GM18868 (cell line): ENCODE data around the gene AOX1.
"Not testable (repeated sequence)": the region's sequence is repeated elsewhere in the genome, so short reads cannot be mapped to it uniquely, and the experiment has no call there.

Experiments
- ATAC-seq: cut with Tn5 transposase; IDR thresholded peaks from one replicate; pipeline ENCODE4 v1.9.1; 2021; ENCODE audit warnings: mild to moderate bottlenecking, moderate library complexity; ENCODE audit not compliant: unreplicated experiment

AOX1 gene

DNA sequence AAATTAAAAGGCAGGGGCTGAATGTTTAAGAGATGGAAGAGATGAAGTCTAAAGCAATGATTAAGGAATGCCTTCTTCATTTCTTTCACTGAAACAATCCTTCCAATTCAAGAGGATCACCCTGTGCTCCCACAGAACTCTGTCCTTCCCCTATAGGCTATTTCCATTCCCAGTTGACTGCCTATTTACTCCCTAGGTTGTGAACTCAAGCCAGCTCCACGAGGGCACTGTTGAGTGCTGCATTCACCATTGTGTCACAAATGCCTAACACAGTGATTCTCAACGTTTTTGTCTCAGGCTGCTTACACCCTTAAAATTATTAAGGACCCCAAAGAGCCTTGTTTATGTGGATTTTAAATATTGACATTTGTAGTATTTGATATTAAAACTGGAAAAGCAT is 112.4 kb downstream of the AOX1 start:
- ATAC-seq = no peak

- no peak for ATAC-seq
Measured at GRCh38 chr2:200699310-200699709, 113.5 kb downstream of the AOX1 start.

GRCh38 chr2:200700856-200701255 is 115.0 kb downstream of the AOX1 start:
- ATAC-seq = no peak

DNA sequence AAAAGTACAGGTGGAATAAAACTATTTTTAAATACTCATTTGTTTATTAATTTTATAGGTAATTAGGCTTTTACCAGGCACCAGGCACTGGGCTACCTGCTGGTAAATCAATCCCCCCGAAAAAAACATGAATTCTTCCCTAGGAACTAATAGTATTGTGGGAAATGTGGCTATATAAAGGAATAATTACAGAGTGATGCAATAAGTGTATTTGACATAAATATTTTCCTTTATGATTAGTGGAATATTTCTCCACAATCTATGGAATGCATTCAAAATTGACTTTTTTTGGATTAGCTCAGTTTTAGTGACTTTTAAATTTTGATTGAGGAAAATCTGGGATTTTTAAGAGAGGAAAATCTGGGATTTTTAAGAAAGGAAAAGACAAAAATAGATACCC is 116.2 kb downstream of the AOX1 start:
- no peak for ATAC-seq

GRCh38 chr2:200702646-200703118 is 116.9 kb downstream of the AOX1 start:
- ATAC-seq = no peak

DNA sequence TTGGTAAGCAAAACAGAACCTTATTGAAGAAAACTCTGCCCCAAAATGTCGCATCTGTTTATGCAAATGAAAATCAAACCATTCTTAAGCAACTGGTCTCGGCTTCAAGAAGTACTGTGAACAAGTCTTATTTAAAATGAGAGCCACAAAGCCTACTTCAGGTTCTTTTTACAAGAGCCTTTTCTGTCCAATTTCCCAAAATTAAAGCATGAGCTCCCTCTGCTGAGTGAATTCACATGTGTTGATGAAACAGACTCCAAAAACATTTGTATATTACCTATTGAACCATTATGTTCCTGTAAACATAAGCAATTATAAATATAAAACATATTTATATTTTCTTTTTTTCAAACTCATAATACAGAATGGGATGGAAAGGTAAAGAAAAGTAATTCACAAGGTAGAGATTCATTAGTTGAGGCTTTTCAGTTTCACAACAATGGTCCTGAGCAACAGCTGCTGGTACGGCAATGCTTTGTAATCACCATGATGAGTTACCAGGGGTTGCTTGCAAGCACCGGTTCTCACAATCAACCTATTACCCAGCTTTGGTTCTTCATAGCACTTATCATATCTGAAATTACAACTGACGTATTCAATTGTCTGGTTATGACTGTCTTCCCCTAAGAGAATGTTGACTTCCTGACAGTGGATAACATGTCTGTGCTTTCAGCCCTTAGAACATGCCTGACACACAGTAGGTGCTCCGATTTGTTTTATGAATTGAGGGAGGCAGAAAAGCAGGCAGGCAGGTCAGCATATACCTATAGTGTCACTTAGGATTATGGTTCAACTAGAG is 117.5 kb downstream of the AOX1 start:
- no peak for ATAC-seq

GRCh38 chr2:200703926-200704637 is 118.3 kb downstream of the AOX1 start:
- no peak for ATAC-seq

DNA sequence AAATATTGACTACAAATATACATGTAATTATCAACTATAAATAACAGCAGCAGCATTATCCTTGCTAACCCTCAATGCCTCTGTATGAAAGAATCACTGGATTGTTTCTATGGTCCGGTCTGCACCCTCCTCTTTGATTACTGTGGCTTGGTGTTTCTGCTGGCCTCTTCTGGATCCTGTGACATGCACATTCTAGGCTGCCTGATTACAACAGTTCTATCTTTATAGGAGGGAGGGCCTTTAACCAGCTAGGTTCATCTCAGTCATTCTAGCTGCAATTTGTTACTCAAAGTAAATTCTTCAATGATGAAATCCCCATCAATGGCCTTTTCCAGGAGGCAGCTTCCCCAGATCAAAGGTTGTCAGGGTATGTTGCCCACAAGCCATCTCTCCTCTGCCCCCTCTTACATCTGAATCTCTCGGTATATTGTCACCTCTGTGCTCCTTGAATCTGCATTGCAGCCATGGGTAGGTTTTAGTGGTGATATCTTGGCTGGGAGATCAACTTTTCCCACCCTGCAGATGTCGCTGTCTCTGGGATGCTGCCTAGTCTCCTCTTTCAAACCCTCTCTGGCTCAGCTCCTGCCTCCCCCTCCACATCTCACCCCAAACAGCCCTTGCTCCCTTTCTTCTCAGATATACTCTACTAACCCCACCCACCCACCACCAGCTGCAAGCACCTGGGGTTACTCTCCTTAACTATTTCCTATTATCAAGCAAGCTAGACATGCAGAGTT is 119.7 kb downstream of the AOX1 start:
- no peak for ATAC-seq

DNA sequence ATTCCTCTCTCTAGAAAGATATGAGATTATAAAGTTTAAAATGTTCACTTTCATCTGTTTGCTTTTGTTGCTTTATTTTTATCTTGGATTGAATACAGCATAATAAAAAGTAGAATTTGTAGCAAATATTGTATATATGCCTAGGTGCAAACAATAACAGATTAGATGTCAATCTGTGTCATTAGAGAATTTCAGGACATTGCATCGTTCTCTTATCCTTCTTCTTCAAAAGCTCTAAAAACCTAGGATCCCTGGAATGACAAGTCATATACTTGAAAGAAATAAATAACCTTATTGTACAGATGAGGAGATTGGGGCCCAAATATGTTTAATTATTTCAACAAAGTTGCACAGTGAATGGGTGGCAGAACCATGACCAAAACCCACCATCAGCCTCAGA is 123.1 kb downstream of the AOX1 start:
- ATAC-seq = no peak

- ATAC-seq = peak; percentile 99
Measured at GRCh38 chr2:200713003-200713703, 127.3 kb downstream of the AOX1 start.

- no peak for ATAC-seq
Measured at GRCh38 chr2:200713704-200714064, 127.9 kb downstream of the AOX1 start.

- not testable (repeated sequence) for ATAC-seq
Measured at GRCh38 chr2:200715014-200715413, 129.2 kb downstream of the AOX1 start.

DNA sequence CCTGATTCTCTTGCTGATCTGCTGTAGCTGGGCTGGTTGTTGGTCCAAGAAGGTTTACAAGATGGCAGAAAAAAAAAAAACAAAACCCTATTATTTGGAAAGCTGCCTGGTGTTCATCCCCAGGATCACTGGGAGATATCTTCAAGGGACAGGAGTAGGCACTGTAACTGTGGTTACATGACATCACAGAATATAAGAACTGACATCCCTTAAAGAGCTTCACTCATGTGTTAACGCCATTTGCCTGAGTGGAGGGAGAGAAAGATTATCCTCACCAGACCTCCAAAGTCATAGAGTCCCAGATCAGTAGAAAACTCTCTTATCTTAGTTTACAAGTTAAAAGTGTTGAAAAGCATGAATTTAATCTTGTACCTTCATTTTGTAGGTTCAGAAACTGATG is 130.6 kb downstream of the AOX1 start:
- no peak for ATAC-seq
